Left lung (tissue), 10 donors: ENCODE data around the gene ETV6. TPM values are rescaled to one million over a fixed set of nuclear protein-coding genes. Genes with fewer than 3 reads are reported as not detected.

Experiments
- ATAC-seq: fragments of 200-7000 bp; cut with Tn5 transposase; one replicate; pipeline ENCODE4 v1.9.1; 2020; ENCODE audit warnings: moderate library complexity
- DNase-seq, 4 donors: peaks; one replicate each; pipeline ENCODE4 v3.0.0-alpha.2; 2013 to 2020
- H3K27ac ChIP-seq, 2 donors: fragments of 200-600 bp; sonication (generic) in 1 of 2; one replicate each; pipeline versions ENCODE4 v1.5.0 to v1.8.0; 2020 to 2021
- H3K27me3 ChIP-seq, 2 donors: fragments of 200-600 bp; sonication (generic) in 1 of 2; one replicate each; pipeline versions ENCODE4 v1.5.0 to v1.8.0; 2020 to 2021
- H3K36me3 ChIP-seq, 2 donors: fragments of 200-600 bp; sonication (generic) in 1 of 2; one replicate each; pipeline versions ENCODE4 v1.5.0 to v1.8.0; 2020 to 2021
- H3K4me1 ChIP-seq, 2 donors: fragments of 200-600 bp; one replicate each; pipeline ENCODE4 v1.8.0; 2021
- H3K4me3 ChIP-seq, 2 donors: fragments of 200-600 bp; sonication (generic) in 1 of 2; one replicate each; pipeline versions ENCODE4 v1.5.0 to v1.8.0; 2020 to 2021; ENCODE audit warnings: mild to moderate bottlenecking in 1 of 2
- H3K9me3 ChIP-seq, 2 donors: fragments of 200-600 bp; sonication (generic) in 1 of 2; one replicate each; pipeline versions ENCODE4 v1.5.0 to v1.8.0; 2020 to 2021
- CTCF ChIP-seq, 2 donors: fragments of 200-600 bp; sonication (generic) in 1 of 2; IDR thresholded peaks; one replicate each; pipeline versions ENCODE4 v1.5.0 to v1.8.0; 2021; ENCODE audit warnings: antibody characterized with exemption in 2 of 2
- intact Hi-C, 2 donors: fragments of 100-400 bp; cut with DNase I; formaldehyde crosslinking; loops; one replicate each; pipeline versions ENCODE4 v1.11.2 to v1.14.2; 2022
- polyA plus RNA-seq, 6 donors: library from polyadenylated mRNA; unstranded; fragments of 120-200 nt; gene quantifications; one replicate each; pipeline ENCODE4 v1.2.1, GENCODE V29; 2013; ENCODE audit not compliant: insufficient read length in 6 of 6
- total RNA-seq, 2 donors: library from RNA; stranded (reverse); fragmentation: NEBNext Ultra II Directional; extraction: Animal tissue kit (Norgen Biotek cat#: 25700); gene quantifications; one replicate each; pipeline ENCODE4 v1.2.1, GENCODE V29; 2021
- donor health status: DM: no; HTN: yes; CAD: no.
- donor health status: DM: no; HTN: no; CAD: no.

The ETV6 gene
- total and polyA plus RNA-seq, 8 donors: 16.0 to 44.7 (median 17.1) TPM

DNA sequence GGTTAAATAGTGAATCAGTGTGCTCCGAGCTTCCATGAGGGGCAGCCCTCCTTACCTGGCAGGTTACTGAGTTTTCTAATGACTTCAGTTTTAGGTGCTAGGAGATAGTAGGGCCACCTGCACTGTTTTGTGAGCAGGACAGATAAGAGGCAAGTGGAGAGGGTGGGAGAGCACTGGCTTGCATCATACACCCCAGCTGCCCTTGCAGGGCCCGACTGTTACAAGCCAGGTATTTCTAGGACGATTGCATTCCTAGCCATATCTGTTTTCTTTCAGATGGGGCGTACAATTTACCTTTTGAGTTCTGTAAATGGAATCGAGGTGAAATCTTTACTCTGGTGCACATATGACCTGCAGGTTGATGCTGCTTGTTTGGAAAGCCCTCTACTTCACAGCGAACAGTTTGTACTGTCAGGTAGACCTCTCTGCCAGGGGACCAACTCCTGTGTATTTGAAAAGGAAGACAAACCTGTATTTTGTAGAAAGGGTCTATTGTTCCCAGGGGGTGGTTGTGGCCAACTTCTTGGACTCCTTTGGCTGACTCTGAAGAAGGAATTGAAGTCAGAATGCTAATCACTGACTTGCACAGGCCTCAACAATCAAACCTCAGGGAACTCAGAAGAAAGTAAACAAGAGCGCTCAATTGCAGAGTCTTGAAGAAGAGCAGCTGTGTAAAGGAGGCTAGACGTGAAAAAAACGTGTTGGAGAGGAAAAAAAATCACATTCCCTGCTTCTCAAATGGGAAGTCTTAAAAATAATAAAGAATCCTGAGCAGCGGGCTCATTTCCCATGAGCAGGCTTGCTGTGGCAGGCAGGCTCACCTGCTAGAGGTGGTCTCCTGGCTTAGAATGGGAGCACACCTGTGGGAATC lies 57.3 kb downstream of the ETV6 start:
- no peak for TF ChIP-seq CTCF (IDR thresholded peaks at IDR 0.05)
- Histone ChIP-seq H3K27ac (peak overlapping the region in 1 of 2 donors; percentile 29), H3K9me3 (no peaks in the 10 kb centered on the region), H3K4me3 (no peak overlapping the region), H3K4me1 (peaks cover 22 to 55% of the 10 kb centered on the region in 2 donors), H3K27me3 (no peaks in the 10 kb centered on the region), H3K36me3 (no peaks in the 10 kb centered on the region)
- ATAC-seq (peak; percentile 74), DNase-seq (peak in 1 of 4 donors; percentile 53)
- intact Hi-C loops: no loop called here

DNA sequence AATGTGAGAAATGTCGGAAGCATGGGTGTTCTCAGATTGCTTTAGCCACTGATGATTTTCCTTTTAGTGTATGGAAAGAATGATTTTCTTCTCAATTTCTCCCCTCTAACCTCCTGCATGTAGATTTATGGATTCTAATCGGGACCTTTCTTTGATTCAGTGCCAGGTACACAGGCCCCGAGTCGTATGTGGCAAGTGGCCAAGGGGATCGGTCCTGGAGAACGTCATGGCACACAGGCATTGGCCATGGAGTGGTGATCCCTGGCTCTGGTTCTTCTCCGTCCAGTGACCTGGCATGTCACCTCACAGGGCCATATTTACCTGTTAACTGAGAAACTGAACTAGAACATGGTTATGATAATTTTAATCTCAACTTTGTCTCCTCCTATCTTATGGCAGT lies 58.1 kb downstream of the ETV6 start:
- no peak overlapping the region for H3K4me3 ChIP-seq
- no peaks in the 10 kb centered on the region for H3K36me3 ChIP-seq
- no peak for DNase-seq
- H3K4me1 ChIP-seq: peaks cover 22 to 61% of the 10 kb centered on the region in 2 donors
- TF ChIP-seq CTCF (IDR thresholded peaks at IDR 0.05): no peak
- no peaks in the 10 kb centered on the region for H3K9me3 ChIP-seq
- ATAC-seq: peak; percentile 20
- intact Hi-C loops: no loop called here
- no peaks in the 10 kb centered on the region for H3K27me3 ChIP-seq
- H3K27ac ChIP-seq: no peak overlapping the region

GRCh38 chr12:11709513-11709912 lies 60.0 kb downstream of the ETV6 start:
- Histone ChIP-seq H3K27ac (no peak overlapping the region), H3K4me1 (peaks cover 22 to 69% of the 10 kb centered on the region in 2 donors), H3K36me3 (no peaks in the 10 kb centered on the region), H3K9me3 (no peaks in the 10 kb centered on the region), H3K27me3 (no peaks in the 10 kb centered on the region), H3K4me3 (no peak overlapping the region)
- no peak for ATAC-seq
- no peak for DNase-seq
- no peak for TF ChIP-seq CTCF (IDR thresholded peaks at IDR 0.05)
- intact Hi-C loops: no loop called here

DNA sequence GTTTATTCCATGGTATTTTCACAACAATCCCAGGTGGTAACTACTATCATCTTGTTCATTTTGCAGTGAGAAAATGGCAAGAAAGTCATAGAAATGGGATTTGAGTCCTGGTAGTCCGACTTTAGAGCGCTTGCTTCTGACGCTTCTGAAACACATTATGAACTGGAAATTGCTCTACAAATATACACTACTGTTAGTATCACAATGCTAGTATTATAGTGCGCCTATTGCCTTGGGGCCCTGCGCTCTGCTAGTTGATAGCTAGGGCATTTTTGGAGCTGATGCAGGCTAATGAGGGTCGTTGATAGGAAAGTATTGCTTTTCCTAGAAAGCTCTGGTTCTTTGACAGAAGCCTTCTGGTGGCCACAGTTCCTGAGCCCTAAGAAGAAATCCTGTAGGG lies 61.0 kb downstream of the ETV6 start:
- no peak for DNase-seq
- H3K27me3 ChIP-seq: no peaks in the 10 kb centered on the region
- no peaks in the 10 kb centered on the region for H3K9me3 ChIP-seq
- intact Hi-C loops: no loop called here
- H3K27ac ChIP-seq: no peak overlapping the region
- no peak overlapping the region for H3K4me3 ChIP-seq
- no peak for ATAC-seq
- peaks cover 13 to 59% of the 10 kb centered on the region in 2 donors for H3K4me1 ChIP-seq
- no peaks in the 10 kb centered on the region for H3K36me3 ChIP-seq
- TF ChIP-seq CTCF (IDR thresholded peaks at IDR 0.05): no peak

DNA sequence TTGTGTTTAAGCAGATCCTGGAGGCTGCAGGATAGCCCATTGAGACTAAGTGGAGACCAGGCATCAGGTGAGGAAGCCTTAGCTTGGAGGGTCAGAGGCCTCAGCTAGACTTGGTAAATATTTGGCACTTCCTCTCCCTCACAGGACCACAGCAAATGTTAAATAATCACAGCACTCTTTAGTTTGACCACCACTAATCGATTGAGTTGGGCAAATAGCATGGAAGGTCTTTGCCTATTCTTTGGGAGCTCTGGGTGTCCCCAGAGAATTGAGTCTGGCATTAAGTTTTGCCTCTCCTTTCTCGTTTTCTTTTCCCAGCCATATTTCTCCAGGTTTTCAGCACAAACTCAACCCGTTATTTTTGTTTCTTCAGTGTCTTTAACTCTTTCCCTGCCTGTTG lies 61.4 kb downstream of the ETV6 start:
- ATAC-seq (no peak), DNase-seq (no peak)
- Histone ChIP-seq H3K4me1 (peaks cover 13 to 55% of the 10 kb centered on the region in 2 donors), H3K9me3 (no peaks in the 10 kb centered on the region), H3K36me3 (no peaks in the 10 kb centered on the region), H3K27me3 (no peaks in the 10 kb centered on the region), H3K27ac (peak overlapping the region; percentile 34 to 51), H3K4me3 (no peak overlapping the region)
- no peak for TF ChIP-seq CTCF (IDR thresholded peaks at IDR 0.05)
- intact Hi-C loops: no loop called here
